Fibroblast of the aortic adventitia (primary cell): ENCODE data around the gene MED20. TPM values are rescaled to one million over a fixed set of nuclear protein-coding genes. Genes with fewer than 3 reads are reported as not detected.

Source experiments
- DNase-seq: peaks from one replicate; pipeline ENCODE4 v3.0.0-alpha.2; 2010; ENCODE audit warnings: low read depth
- H3K4me3 ChIP-seq: 2 replicates; pipeline ENCODE4 v1.5.1; 2011; ENCODE audit warnings: low read depth, mild to moderate bottlenecking, control low read depth, low read length, moderate library complexity
- CTCF ChIP-seq: IDR thresholded peaks from 2 replicates; pipeline ENCODE4 v1.5.1; 2011; ENCODE audit warnings: mild to moderate bottlenecking, low read length, control low read depth, inconsistent platforms; ENCODE audit not compliant: insufficient read depth
- total RNA-seq: library from RNA; depleted of rRNA; stranded (reverse); fragments of >200 nt; gene quantifications from 2 replicates; pipeline ENCODE4 v1.2.3, GENCODE V29; 2012; ENCODE audit warnings: low replicate concordance

MED20 gene
- total RNA-seq, 1 donor, result 29.9 TPM

- no peak overlapping the region for H3K4me3 ChIP-seq
- no peak for DNase-seq
- TF ChIP-seq CTCF, result no peak
These were observed 11.2 kb downstream of the MED20 start for GRCh38 chr6:41909727-41910126.

GRCh38 chr6:41901882-41902519 is 18.9 kb downstream of the MED20 start:
- DNase-seq, result no peak
- TF ChIP-seq CTCF, result no peak
- no peak overlapping the region for H3K4me3 ChIP-seq

- no peak overlapping the region for H3K4me3 ChIP-seq
- no peak for TF ChIP-seq CTCF
- DNase-seq, result no peak
These were observed 20.1 kb downstream of the MED20 start for GRCh38 chr6:41900861-41901260.

GRCh38 chr6:41896281-41896680 is 24.7 kb downstream of the MED20 start:
- DNase-seq, result no peak
- TF ChIP-seq CTCF, result no peak
- H3K4me3 ChIP-seq, result peak overlapping the region; percentile 82

- H3K4me3 ChIP-seq, result peak within 1 kb of the TSS; percentile 82
- no peak for TF ChIP-seq CTCF
- DNase-seq, result peak; percentile 83
These were observed 25.4 kb downstream of the MED20 start, which contains the start of gene USP49 for GRCh38 chr6:41895300-41896233. Gene USP49, minus strand, starts transcription at chr6:41895375. Its CDS starts 88,392 bp downstream, at chr6:41806983.

- no peak for TF ChIP-seq CTCF
- DNase-seq, result no peak
These were observed 26.3 kb downstream of the MED20 start for GRCh38 chr6:41894366-41895299.

More at GRCh38 chr6:41894366-41895299, 26.3 kb downstream of the MED20 start:
- peak overlapping the region; percentile 82 for H3K4me3 ChIP-seq
